ENCODE measurements around the gene IPCEF1. TPM values are rescaled to one million over a fixed set of nuclear protein-coding genes. Genes with fewer than 3 reads are reported as not detected.

Gene IPCEF1
- total and polyA plus RNA-seq, 2 of the 4 experiments (the other 2 are of a cell fraction) = under 0.01 to 0.03 TPM

- no peak for DNase-seq
- Histone ChIP-seq H2BK120ac (ENCODE audit: low read depth, low read length) (no peak overlapping the region), H3K56ac (ENCODE audit: extremely low read depth, insufficient read depth, low read length) (no peak overlapping the region), H4K8ac (ENCODE audit: low read depth in 2 of 2, low read length in 2 of 2) (no peak overlapping the region), H3K36me3 (ENCODE audit: control insufficient read depth, insufficient read depth, low read length) (no peaks in the 10 kb centered on the region), H3K23ac (ENCODE audit: low read depth, low read length) (no peak overlapping the region), H2BK20ac (ENCODE audit: low read depth, low read length) (no peak overlapping the region), H3K4ac (ENCODE audit: low read depth, low read length) (no peak overlapping the region), H3K27ac (ENCODE audit: insufficient read depth, low read length) (no peak overlapping the region), H3K4me1 (ENCODE audit: control insufficient read depth, insufficient read depth, low read length) (peaks cover 2% of the 10 kb centered on the region), H2AFZ (replicated peaks; ENCODE audit: low read length, poor library complexity) (no peak overlapping the region), H2BK15ac (ENCODE audit: low read depth, low read length) (no peak overlapping the region), H4K91ac (ENCODE audit: insufficient read depth, low read depth, low read length) (no peak overlapping the region), H2BK5ac (ENCODE audit: low read depth, low read length, poor library complexity, severe bottlenecking) (no peak overlapping the region), H3K4me3 (ENCODE audit: insufficient read depth, low read depth, low read length) (no peak overlapping the region), H3K14ac (replicated peaks; ENCODE audit: low read depth, low read length) (no peak overlapping the region), H3K9me1 (ENCODE audit: insufficient read depth, low read length) (no peaks in the 10 kb centered on the region), H4K5ac (ENCODE audit: low read depth, low read length) (no peak overlapping the region), H3K79me1 (ENCODE audit: low read depth in 1 of 2, low read length in 2 of 2) (no peaks in the 10 kb centered on the region), H3K9ac (ENCODE audit: low read depth, low read length) (no peak overlapping the region), H2AK9ac (replicated peaks; ENCODE audit: low read depth, low read length, poor library complexity) (no peak overlapping the region), H3K18ac (ENCODE audit: low read depth, low read length) (no peak overlapping the region), H3K4me2 (ENCODE audit: low read depth, low read length) (no peak overlapping the region), H3K9me3 (ENCODE audit: control insufficient read depth, insufficient read depth, low read length) (no peaks in the 10 kb centered on the region), H4K20me1 (ENCODE audit: insufficient read depth, low read length) (no peaks in the 10 kb centered on the region), H2AK5ac (ENCODE audit: low read depth, low read length) (no peak overlapping the region), H3K27me3 (ENCODE audit: control insufficient read depth, insufficient read depth, low read length) (no peaks in the 10 kb centered on the region)
- POLR2A ChIA-PET (ENCODE audit: unreplicated experiment) = no interaction called here
- no peak for ATAC-seq (ENCODE audit: low read depth)
- BruUV-seq (replicated peaks) = no TSS peak
- in situ Hi-C loops (cut with MboI; ENCODE audit: low sequenced_read_pairs) = no loop called here
- CTCF ChIA-PET = no interaction called here
- intact Hi-C loops (cut with micrococcal nuclease) = no loop called here
- WGBS, 2 experiments (ENCODE audit: extremely low coverage in 2 of 2, insufficient read length in 1 of 2) = no CpG with 5 or more reads among the region's 3 CpGs
- TF ChIP-seq CEBPB (IDR thresholded peaks at IDR 0.05; ENCODE audit: low read depth, low read length) (no peak), RCOR1 (IDR thresholded peaks at IDR 0.05; ENCODE audit: insufficient replicate concordance, low read length) (no peak), MAZ (IDR thresholded peaks at IDR 0.05; ENCODE audit: borderline replicate concordance, low read depth, low read length) (no peak), ELK1 (IDR thresholded peaks at IDR 0.05; ENCODE audit: borderline replicate concordance, low read depth, low read length) (no peak), USF2 (IDR thresholded peaks at IDR 0.05; ENCODE audit: low read depth, low read length) (no peak), BHLHE40 (IDR thresholded peaks at IDR 0.05; ENCODE audit: low read depth, low read length) (no peak), MXI1 (IDR thresholded peaks at IDR 0.05; ENCODE audit: borderline replicate concordance, low read depth, low read length) (no peak), RAD21 (IDR thresholded peaks at IDR 0.05; ENCODE audit: low read length) (no peak), NFE2L2 (IDR thresholded peaks at IDR 0.05; ENCODE audit: low read depth, low read length) (no peak)
- dilution Hi-C loops (cut with HindIII; ENCODE audit: low sequenced_read_pairs, unreplicated experiment) = loop anchor here (25.0 kb wide), 1 partner anchor 198 kb away; no protein-coding TSS in a partner anchor
These were observed 3.9 kb upstream of the IPCEF1 start for GRCh38 chr6:154360476-154360875.
